H9 (cell line): Measurements from ENCODE around the gene SQSTM1. TPM values are rescaled to one million over a fixed set of nuclear protein-coding genes. Genes with fewer than 3 reads are reported as not detected.

Experiments used
- DNase-seq: peaks from one replicate; pipeline ENCODE4 v3.0.0-alpha.2; 2017
- H2AFZ ChIP-seq: one replicate; pipeline ENCODE4 v1.6.1; 2013; ENCODE audit warnings: mild to moderate bottlenecking, low read length, control low read depth, moderate library complexity
- H2AK5ac ChIP-seq: 2 replicates; pipeline ENCODE4 v1.6.1; 2013; ENCODE audit warnings: low read length, control low read depth, mixed read lengths; ENCODE audit not compliant: insufficient read length
- H2BK120ac ChIP-seq: one replicate; pipeline ENCODE4 v1.6.1; 2013; ENCODE audit warnings: low read depth, mild to moderate bottlenecking, low read length, control low read depth, inconsistent platforms; ENCODE audit not compliant: poor library complexity, severe bottlenecking
- H2BK12ac ChIP-seq: 2 replicates; pipeline ENCODE4 v1.6.1; 2013; ENCODE audit warnings: low read length, control low read depth, mixed read lengths, low read depth; ENCODE audit not compliant: insufficient read length
- H2BK15ac ChIP-seq: 2 replicates; pipeline ENCODE4 v1.6.1; 2013; ENCODE audit warnings: low read depth, low read length, control low read depth
- H2BK20ac ChIP-seq: one replicate; pipeline ENCODE4 v1.6.1; 2013; ENCODE audit warnings: low read depth, mild to moderate bottlenecking, low read length, control low read depth, inconsistent platforms; ENCODE audit not compliant: poor library complexity, severe bottlenecking
- H2BK5ac ChIP-seq: 2 replicates; pipeline ENCODE4 v1.6.1; 2013; ENCODE audit warnings: low read length, control low read depth, mixed read lengths; ENCODE audit not compliant: insufficient read length
- H3K14ac ChIP-seq: 2 replicates; pipeline ENCODE4 v1.6.1; 2013; ENCODE audit warnings: low read length, control low read depth; ENCODE audit not compliant: insufficient read depth
- H3K18ac ChIP-seq: 2 replicates; pipeline ENCODE4 v1.6.1; 2013; ENCODE audit warnings: low read depth, mild to moderate bottlenecking, mixed read lengths, low read length, control low read depth; ENCODE audit not compliant: insufficient read length
- H3K23ac ChIP-seq: 2 replicates; pipeline ENCODE4 v1.6.1; 2013; ENCODE audit warnings: low read length, control low read depth, mixed read lengths, low read depth; ENCODE audit not compliant: insufficient read length
- H3K23me2 ChIP-seq: 2 replicates; pipeline ENCODE4 v1.6.1; 2013; ENCODE audit warnings: low read depth, mild to moderate bottlenecking, mixed read lengths, low read length, control low read depth; ENCODE audit not compliant: insufficient read length, poor library complexity, severe bottlenecking
- H3K27ac ChIP-seq: 2 replicates; pipeline ENCODE4 v1.5.1; 2013; ENCODE audit warnings: low read length, control low read depth, mixed read lengths, low read depth; ENCODE audit not compliant: insufficient read length
- H3K27me3 ChIP-seq: 2 replicates; pipeline ENCODE4 v1.6.1; 2013; ENCODE audit warnings: low read length, control low read depth, inconsistent platforms; ENCODE audit not compliant: insufficient read depth
- H3K4ac ChIP-seq: 2 replicates; pipeline ENCODE4 v1.6.1; 2013; ENCODE audit warnings: low read depth, mild to moderate bottlenecking, control low read depth, inconsistent platforms, low read length, moderate library complexity
- H3K4me1 ChIP-seq: 2 replicates; pipeline ENCODE4 v1.6.1; 2013; ENCODE audit warnings: low read length, control low read depth, inconsistent platforms; ENCODE audit not compliant: insufficient read depth
- H3K4me2 ChIP-seq: 2 replicates; pipeline ENCODE4 v1.6.1; 2013; ENCODE audit warnings: low read length, control low read depth, mixed read lengths; ENCODE audit not compliant: insufficient read length, insufficient read depth
- H3K56ac ChIP-seq: 2 replicates; pipeline ENCODE4 v1.6.1; 2013; ENCODE audit warnings: low read depth, mild to moderate bottlenecking, mixed read lengths, low read length, control low read depth; ENCODE audit not compliant: insufficient read length
- H3K79me1 ChIP-seq: 2 replicates; pipeline ENCODE4 v1.6.1; 2013; ENCODE audit warnings: low read depth, mild to moderate bottlenecking, moderate library complexity, low read length, control low read depth, inconsistent platforms; ENCODE audit not compliant: insufficient read depth, poor library complexity, severe bottlenecking
- H3K79me2 ChIP-seq: 2 replicates; pipeline ENCODE4 v1.6.1; 2013; ENCODE audit warnings: low read length, control low read depth, inconsistent platforms; ENCODE audit not compliant: insufficient read depth
- H3K9ac ChIP-seq: 2 replicates; pipeline ENCODE4 v1.6.1; 2013; ENCODE audit warnings: low read length, control low read depth, mixed read lengths; ENCODE audit not compliant: insufficient read length; ENCODE audit errors: extremely low read depth
- H3K9me3 ChIP-seq: one replicate; pipeline ENCODE4 v1.6.1; 2013; ENCODE audit warnings: low read depth, low read length, inconsistent platforms; ENCODE audit not compliant: control insufficient read depth
- H3T11ph ChIP-seq: one replicate; pipeline ENCODE4 v1.6.1; 2013; ENCODE audit warnings: mild to moderate bottlenecking, low read length, control low read depth, inconsistent platforms
- H4K20me1 ChIP-seq: one replicate; pipeline ENCODE4 v1.6.1; 2013; ENCODE audit not compliant: control insufficient read depth, insufficient read length, insufficient read depth
- H4K5ac ChIP-seq: 2 replicates; pipeline ENCODE4 v1.6.1; 2013; ENCODE audit warnings: low read depth, mild to moderate bottlenecking, mixed read lengths, low read length, control low read depth; ENCODE audit not compliant: insufficient read length
- H4K8ac ChIP-seq: replicated peaks from 2 replicates; pipeline ENCODE4 v1.6.1; 2013; ENCODE audit warnings: low read length, control low read depth, mixed read lengths, low read depth; ENCODE audit not compliant: insufficient read length
- H4K91ac ChIP-seq: 2 replicates; pipeline ENCODE4 v1.6.1; 2013; ENCODE audit warnings: low read depth, mild to moderate bottlenecking, moderate library complexity, mixed read lengths, low read length, control low read depth; ENCODE audit not compliant: insufficient read length
- H3K27ac Mint-ChIP-seq, 3 experiments: 2 replicates in 2 of 3; 3 replicates in 1 of 3; pipeline ENCODE4 v1.8.0; 2020 to 2021; ENCODE audit warnings: mixed read lengths in 3 of 3, mild to moderate bottlenecking in 1 of 3, moderate library complexity in 1 of 3
- H3K27me3 Mint-ChIP-seq: 2 replicates; pipeline ENCODE4 v1.8.0; 2021; ENCODE audit warnings: low read depth, mild to moderate bottlenecking, moderate library complexity, mixed read lengths
- H3K36me3 Mint-ChIP-seq, 3 experiments: 2 replicates in 2 of 3; 3 replicates in 1 of 3; pipeline ENCODE4 v1.8.0; 2020 to 2021; ENCODE audit warnings: low read depth in 3 of 3, mixed read lengths in 3 of 3; ENCODE audit not compliant: insufficient read depth in 1 of 3
- H3K4me1 Mint-ChIP-seq, 2 experiments: 2 replicates each; pipeline ENCODE4 v1.8.0; 2020; ENCODE audit warnings: mixed read lengths in 2 of 2
- H3K4me3 Mint-ChIP-seq, 2 experiments: 2 replicates in 1 of 2; 3 replicates in 1 of 2; pipeline ENCODE4 v1.8.0; 2020 to 2021; ENCODE audit warnings: mild to moderate bottlenecking in 2 of 2, mixed read lengths in 2 of 2, moderate library complexity in 1 of 2
- H3K9me3 Mint-ChIP-seq, 2 experiments: 2 replicates in 1 of 2; 3 replicates in 1 of 2; pipeline ENCODE4 v1.8.0; 2020; ENCODE audit warnings: mild to moderate bottlenecking in 2 of 2, mixed read lengths in 2 of 2, moderate library complexity in 1 of 2
- CTCF ChIP-seq: fragments of 200-600 bp; sonication (generic); conservative IDR thresholded peaks from 3 replicates; pipeline ENCODE4 v1.8.0; 2021; ENCODE audit warnings: antibody characterized with exemption, mild to moderate bottlenecking
- WGBS: extraction: QIAGEN DNeasy Blood & Tissue Kit; methylation state at CpG from one replicate; pipeline ENCODE4 v1.1.7; 2013; ENCODE audit warnings: missing lambda C conversion rate, low lambda C conversion rate, mixed read lengths; ENCODE audit not compliant: insufficient read length; ENCODE audit errors: extremely low coverage; 5-methylcytosine and 5-hydroxymethylcytosine counted together
- total RNA-seq: library from RNA; stranded (reverse); gene quantifications from 2 replicates; pipeline ENCODE4 v1.2.1, GENCODE V29; 2021

The SQSTM1 gene
- total RNA-seq, 1 experiment from 2014 or later: 144 TPM

DNA sequence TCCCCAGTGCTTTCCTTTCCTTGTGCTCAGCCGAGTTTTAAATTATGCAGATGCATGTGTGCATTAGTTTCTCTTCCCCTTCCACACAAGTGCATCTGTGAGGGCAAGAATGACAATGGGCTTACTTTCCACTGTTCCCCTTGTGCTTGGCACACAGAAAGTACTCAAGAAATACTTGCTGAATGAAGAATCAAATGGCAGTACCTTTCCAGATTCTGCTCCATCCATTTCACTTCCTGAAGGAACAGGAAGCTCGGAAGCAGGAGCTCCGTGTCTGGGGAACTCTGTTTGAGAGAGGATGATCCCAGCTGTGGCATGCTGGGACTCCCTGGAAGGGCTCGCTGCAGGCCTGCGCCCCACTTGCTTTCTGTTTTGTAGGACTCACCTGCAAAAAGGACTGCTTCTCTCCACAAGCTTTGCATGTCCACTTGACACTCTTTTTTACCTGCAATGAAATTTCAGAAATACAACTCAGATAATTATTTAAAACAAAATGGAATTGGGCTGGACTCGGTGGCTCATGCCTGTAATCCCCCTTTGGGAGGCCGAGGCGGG, 32.4 kb downstream of the SQSTM1 start:
- H2BK120ac ChIP-seq: no peak overlapping the region
- Mint-ChIP-seq H3K27ac (peak overlapping the region in 2 of 3 experiments; percentile 61 to 63; a peak in 1 of 7 replicates), H3K9me3 (no peaks in the 10 kb centered on the region), H3K36me3 (peaks cover 17 to 29% (median 22%) of the 10 kb centered on the region in 3 experiments), H3K4me3 (no peak overlapping the region; a peak in 1 of 5 replicates), H3K27me3 (peaks cover 2% of the 10 kb centered on the region), H3K4me1 (peaks cover 3% of the 10 kb centered on the region in 2 experiments; a peak in 3 of 4 replicates)
- no peak overlapping the region for H3K4ac ChIP-seq
- H4K5ac ChIP-seq: no peak overlapping the region
- H2BK20ac ChIP-seq: no peak overlapping the region
- H2BK12ac ChIP-seq: no peak overlapping the region
- H3K23me2 ChIP-seq: no peaks in the 10 kb centered on the region
- H3K4me1 ChIP-seq: no peaks in the 10 kb centered on the region
- no peak overlapping the region for H2AK5ac ChIP-seq
- no peak overlapping the region for H3K18ac ChIP-seq
- H3K4me2 ChIP-seq: no peak overlapping the region
- no peak overlapping the region for H4K8ac ChIP-seq
- H4K20me1 ChIP-seq: no peaks in the 10 kb centered on the region
- H4K91ac ChIP-seq: no peak overlapping the region
- no peak overlapping the region for H3K9ac ChIP-seq
- 0 out of 2 replicates have a peak, but pooled peaks cover 4% of the 10 kb centered on the region for H3K79me2 ChIP-seq
- no peak overlapping the region for H3K14ac ChIP-seq
- no peak overlapping the region for H2BK5ac ChIP-seq
- no peak for DNase-seq
- H3K9me3 ChIP-seq: no peaks in the 10 kb centered on the region
- no peak overlapping the region for H2BK15ac ChIP-seq
- H3K79me1 ChIP-seq: no peaks in the 10 kb centered on the region
- H3T11ph ChIP-seq: no peak overlapping the region
- H3K27ac ChIP-seq: no peak overlapping the region
- no peak overlapping the region for H2AFZ ChIP-seq
- H3K23ac ChIP-seq: no peak overlapping the region
- WGBS: no CpG with 5 or more reads among the region's 8 CpGs
- no peak overlapping the region for H3K56ac ChIP-seq
- no peaks in the 10 kb centered on the region for H3K27me3 ChIP-seq
- TF ChIP-seq CTCF: no peak
